WERI-Rb-1 (cell line): ENCODE data around the gene MTFMT.
A peak's percentile ranks its signal among the peaks of the same experiment; 100 is the strongest.
"Not testable (repeated sequence)": the region's sequence is repeated elsewhere in the genome, so short reads cannot be mapped to it uniquely, and the experiment has no call there.

Experiments
- DNase-seq: peaks from one replicate; pipeline ENCODE4 v3.0.0-alpha.2; 2020
- H3K27ac ChIP-seq: fragments of 250-450 bp; sonication (Bioruptor Pico); 2 replicates; pipeline ENCODE4 v1.5.1; 2020; ENCODE audit warnings: mild to moderate bottlenecking, moderate library complexity
- H3K27me3 ChIP-seq: fragments of 250-450 bp; sonication (Bioruptor Pico); 2 replicates; pipeline ENCODE4 v1.5.1; 2021; ENCODE audit warnings: mild to moderate bottlenecking, low read depth, moderate library complexity; ENCODE audit not compliant: insufficient read depth, severe bottlenecking
- H3K36me3 ChIP-seq: fragments of 250-450 bp; sonication (Bioruptor Pico); 2 replicates; pipeline ENCODE4 v1.5.1; 2020; ENCODE audit warnings: mild to moderate bottlenecking, moderate library complexity
- H3K4me3 ChIP-seq: 2 replicates; pipeline ENCODE4 v1.5.1; 2011; ENCODE audit warnings: low read depth, mild to moderate bottlenecking, control low read depth, low read length
- H3K9me3 ChIP-seq: fragments of 250-450 bp; sonication (Bioruptor Pico); 2 replicates; pipeline ENCODE4 v1.5.1; 2021; ENCODE audit warnings: mild to moderate bottlenecking, moderate library complexity; ENCODE audit not compliant: severe bottlenecking
- TF ChIP-seq, protein P1 (sequence below): IDR thresholded peaks from 2 replicates; pipeline ENCODE4 v1.5.1; 2011; ENCODE audit warnings: low read depth, mild to moderate bottlenecking, control low read depth, inconsistent platforms, low read length

MTFMT gene

DNA sequence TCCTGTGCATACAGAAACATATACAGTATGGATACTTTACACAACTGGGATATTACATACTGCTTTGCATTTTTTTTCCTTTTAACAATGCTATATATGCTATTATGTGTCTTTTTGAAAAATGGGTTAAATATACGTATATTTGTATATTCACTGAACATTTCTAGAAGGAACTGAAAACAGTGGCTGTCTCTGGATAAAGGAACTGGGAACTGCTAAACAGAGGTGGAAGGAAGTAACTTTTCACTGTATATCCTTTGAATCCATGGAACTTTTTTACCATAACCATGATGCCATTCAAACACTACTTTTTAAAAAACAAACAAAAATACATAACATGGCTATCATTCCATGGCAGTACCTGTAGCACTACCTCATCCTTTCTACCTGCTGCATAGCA is 1.8 kb downstream of the MTFMT start:
- no peak overlapping the region for H3K4me3 ChIP-seq
- no peak overlapping the region for H3K27ac ChIP-seq
- H3K9me3 ChIP-seq = no peaks in the 10 kb centered on the region
- no peak for DNase-seq
- TF ChIP-seq, protein P1, sequence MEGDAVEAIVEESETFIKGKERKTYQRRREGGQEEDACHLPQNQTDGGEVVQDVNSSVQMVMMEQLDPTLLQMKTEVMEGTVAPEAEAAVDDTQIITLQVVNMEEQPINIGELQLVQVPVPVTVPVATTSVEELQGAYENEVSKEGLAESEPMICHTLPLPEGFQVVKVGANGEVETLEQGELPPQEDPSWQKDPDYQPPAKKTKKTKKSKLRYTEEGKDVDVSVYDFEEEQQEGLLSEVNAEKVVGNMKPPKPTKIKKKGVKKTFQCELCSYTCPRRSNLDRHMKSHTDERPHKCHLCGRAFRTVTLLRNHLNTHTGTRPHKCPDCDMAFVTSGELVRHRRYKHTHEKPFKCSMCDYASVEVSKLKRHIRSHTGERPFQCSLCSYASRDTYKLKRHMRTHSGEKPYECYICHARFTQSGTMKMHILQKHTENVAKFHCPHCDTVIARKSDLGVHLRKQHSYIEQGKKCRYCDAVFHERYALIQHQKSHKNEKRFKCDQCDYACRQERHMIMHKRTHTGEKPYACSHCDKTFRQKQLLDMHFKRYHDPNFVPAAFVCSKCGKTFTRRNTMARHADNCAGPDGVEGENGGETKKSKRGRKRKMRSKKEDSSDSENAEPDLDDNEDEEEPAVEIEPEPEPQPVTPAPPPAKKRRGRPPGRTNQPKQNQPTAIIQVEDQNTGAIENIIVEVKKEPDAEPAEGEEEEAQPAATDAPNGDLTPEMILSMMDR = no peak
- no peaks in the 10 kb centered on the region for H3K27me3 ChIP-seq
- H3K36me3 ChIP-seq = peaks cover 8% of the 10 kb centered on the region; the same call in 1 of the 2 replicates

DNA sequence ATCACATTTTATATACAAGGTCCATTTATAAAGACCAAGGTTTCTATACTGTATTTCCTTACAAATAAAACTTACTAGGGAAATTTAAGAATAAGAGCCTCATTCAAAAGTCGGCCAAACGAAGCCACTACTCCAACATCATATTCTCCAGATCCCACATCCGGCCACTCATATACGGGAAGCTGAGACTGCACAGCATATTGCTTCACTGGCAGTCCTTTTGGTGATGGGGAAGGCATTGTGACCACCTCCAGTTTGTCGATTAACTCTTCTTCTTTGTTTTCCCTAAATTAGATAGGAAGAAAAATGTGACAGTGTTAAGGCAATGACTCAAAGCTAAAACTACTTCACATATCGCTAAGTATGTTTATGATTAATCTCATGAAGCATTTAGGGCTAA is 2.7 kb downstream of the MTFMT start:
- Histone ChIP-seq H3K36me3 (peaks cover 8% of the 10 kb centered on the region; the same call in 1 of the 2 replicates), H3K4me3 (no peak overlapping the region), H3K27me3 (no peaks in the 10 kb centered on the region), H3K9me3 (no peaks in the 10 kb centered on the region), H3K27ac (no peak overlapping the region)
- no peak for DNase-seq
- TF ChIP-seq, protein P1 = no peak

DNA sequence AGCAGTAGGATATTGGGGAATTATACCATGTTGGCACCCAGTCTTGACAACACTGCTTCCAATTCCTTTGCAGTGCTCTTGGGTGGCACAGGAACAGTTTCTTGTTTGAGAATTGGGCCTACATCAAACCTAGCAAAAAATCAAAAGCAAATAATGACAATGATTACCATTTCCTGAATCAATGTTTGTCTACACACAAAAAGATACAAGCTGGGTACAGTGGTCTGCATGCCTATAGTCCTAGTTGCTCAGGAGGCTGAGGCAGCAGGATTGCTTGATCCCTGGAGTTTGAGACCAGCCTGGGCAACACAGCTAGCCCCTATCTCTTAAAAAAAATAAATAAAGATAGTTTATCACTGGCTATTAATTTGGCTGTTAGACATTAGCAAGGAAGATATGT is 8.0 kb downstream of the MTFMT start:
- Histone ChIP-seq H3K4me3 (no peak overlapping the region), H3K36me3 (peaks cover 8% of the 10 kb centered on the region), H3K27me3 (no peaks in the 10 kb centered on the region), H3K9me3 (no peaks in the 10 kb centered on the region), H3K27ac (no peak overlapping the region)
- TF ChIP-seq, protein P1 = no peak
- no peak for DNase-seq

DNA sequence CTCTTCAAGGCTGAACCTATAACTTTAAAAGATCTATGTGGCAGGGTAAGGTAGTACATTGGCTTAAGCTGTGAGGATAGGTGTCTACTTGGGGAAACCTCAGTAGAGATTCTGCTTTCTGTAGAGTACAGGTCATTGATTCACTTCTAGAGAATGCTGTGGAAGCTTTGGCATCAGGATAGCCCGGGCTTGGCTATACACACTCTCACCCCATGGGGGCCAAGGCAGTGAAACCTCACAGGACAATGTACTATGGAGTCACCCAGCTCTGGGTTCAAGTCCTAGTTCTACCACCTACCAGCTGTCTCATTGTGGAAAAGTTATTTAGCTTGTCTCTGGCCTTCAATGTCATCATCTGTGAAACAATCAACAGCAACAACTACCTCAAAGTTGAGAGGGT is 9.0 kb downstream of the MTFMT start:
- TF ChIP-seq, protein P1 = no peak
- Histone ChIP-seq H3K27me3 (no peaks in the 10 kb centered on the region), H3K4me3 (no peak overlapping the region), H3K36me3 (peaks cover 2% of the 10 kb centered on the region), H3K27ac (no peak overlapping the region), H3K9me3 (no peaks in the 10 kb centered on the region)
- no peak for DNase-seq

DNA sequence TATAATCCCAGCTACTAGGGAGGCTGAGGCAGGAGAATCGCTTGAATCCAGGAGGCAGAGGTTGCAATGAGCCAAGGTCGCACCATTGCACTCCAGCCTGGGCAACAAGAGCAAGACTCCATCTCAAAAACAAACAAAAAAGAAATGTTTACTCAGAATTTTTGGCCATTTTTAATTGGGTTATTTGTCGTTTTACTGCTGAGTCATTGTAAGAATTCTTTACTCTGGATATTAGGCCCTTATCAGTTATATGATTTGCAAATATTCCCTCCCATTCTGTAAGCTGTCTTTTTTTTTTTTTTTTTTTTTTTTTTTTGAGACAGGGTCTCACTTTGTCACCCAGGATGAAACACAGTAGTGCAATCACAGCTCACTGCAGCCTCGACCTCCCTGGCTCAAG is 18.2 kb downstream of the MTFMT start:
- H3K36me3 ChIP-seq = peaks cover 15% of the 10 kb centered on the region
- not testable (repeated sequence) for H3K4me3 ChIP-seq, H3K27ac ChIP-seq, H3K27me3 ChIP-seq, DNase-seq, H3K9me3 ChIP-seq

DNA sequence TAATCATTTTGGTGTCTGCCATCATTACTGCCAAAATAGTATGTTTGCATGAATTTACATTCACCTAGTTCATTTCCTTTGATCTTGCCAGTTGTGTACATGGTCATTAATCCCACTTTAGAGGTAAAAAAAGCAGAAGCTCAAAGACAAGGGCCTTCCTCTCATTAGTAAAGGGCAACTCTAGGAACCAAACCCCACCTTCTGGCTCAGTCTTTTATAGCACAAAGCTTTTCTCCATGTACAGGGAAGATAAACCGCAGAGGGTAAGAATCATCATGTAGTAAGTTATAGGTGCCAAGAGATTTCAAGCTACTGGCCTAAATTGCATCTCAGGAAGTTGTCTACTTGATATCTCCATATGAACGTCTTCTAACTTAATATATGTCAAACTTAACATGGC is 20.5 kb downstream of the MTFMT start:
- Histone ChIP-seq H3K27ac (no peak overlapping the region), H3K4me3 (no peak overlapping the region), H3K9me3 (no peaks in the 10 kb centered on the region), H3K27me3 (no peaks in the 10 kb centered on the region), H3K36me3 (peaks cover 6% of the 10 kb centered on the region)
- DNase-seq = no peak
- TF ChIP-seq, protein P1 = peak; percentile 28; the same call in 1 of the 2 replicates
